Upper lobe of left lung (tissue), 6 donors: Measurements from ENCODE around the gene ANXA2. TPM values are rescaled to one million over a fixed set of nuclear protein-coding genes. Genes with fewer than 3 reads are reported as not detected.
A peak's percentile ranks its signal among the peaks of the same experiment; 100 is the strongest.
"Not testable (repeated sequence)": the region's sequence is repeated elsewhere in the genome, so short reads cannot be mapped to it uniquely, and the experiment has no call there.

Experiments
- ATAC-seq, 2 donors: fragments of 200-7000 bp; cut with Tn5 transposase; one replicate each; pipeline ENCODE4 v1.9.1; 2022; ENCODE audit warnings: mild to moderate bottlenecking in 2 of 2, moderate library complexity in 2 of 2; ENCODE audit not compliant: low FRiP score in 2 of 2
- DNase-seq, 2 donors: peaks; one replicate each; pipeline ENCODE4 v3.0.0-alpha.2; 2019 to 2020
- H3K27ac ChIP-seq, 4 donors: fragments of 200-600 bp; sonication (generic); one replicate each; pipeline ENCODE4 v1.5.1; 2016 to 2019
- H3K27me3 ChIP-seq, 4 donors: fragments of 200-600 bp; sonication (generic); one replicate each; pipeline ENCODE4 v1.5.1; 2017 to 2019
- H3K36me3 ChIP-seq, 4 donors: fragments of 200-600 bp; sonication (generic); one replicate each; pipeline ENCODE4 v1.5.1; 2016 to 2019
- H3K4me1 ChIP-seq, 4 donors: fragments of 200-600 bp; sonication (generic); one replicate each; pipeline ENCODE4 v1.5.1; 2018 to 2019
- H3K4me3 ChIP-seq, 4 donors: fragments of 200-600 bp; sonication (generic); one replicate each; pipeline ENCODE4 v1.5.1; 2017 to 2019; ENCODE audit warnings: mild to moderate bottlenecking in 2 of 4, moderate library complexity in 1 of 4
- H3K9me3 ChIP-seq, 4 donors: fragments of 200-600 bp; sonication (generic); one replicate each; pipeline ENCODE4 v1.5.1; 2018 to 2019
- EP300 ChIP-seq, 4 donors: sonication (generic); formaldehyde crosslinking; IDR thresholded peaks; one replicate each; pipeline ENCODE4 v1.5.1; 2017; ENCODE audit warnings: antibody characterized with exemption in 4 of 4, control low read depth in 2 of 4
- POLR2A ChIP-seq, 4 donors: fragments of 450-650 bp; IDR thresholded peaks; one replicate each; pipeline ENCODE4 v1.5.1; 2016 to 2017; ENCODE audit warnings: antibody characterized with exemption in 4 of 4, mild to moderate bottlenecking in 2 of 4
- POLR2AphosphoS5 ChIP-seq, 2 donors: sonication (generic); formaldehyde crosslinking; IDR thresholded peaks; one replicate each; pipeline ENCODE4 v1.5.1; 2017; ENCODE audit warnings: antibody characterized with exemption in 2 of 2
- WGBS, 2 donors: methylation state at CpG; one replicate each; pipeline ENCODE4 v1.1.5; 2017 to 2018; 5-methylcytosine and 5-hydroxymethylcytosine counted together
- total RNA-seq, 6 donors: library from RNA; depleted of rRNA in 4 of 6; stranded (reverse); fragments of >200 nt in 4 of 6; gene quantifications; one replicate each; pipeline versions ENCODE4 v1.1.0 to v1.2.1, GENCODE V29; 2016 to 2021
- TF ChIP-seq, protein P1 (sequence below), 6 experiments: fragments of 450-650 bp in 4 of 6; fragments of 200-600 bp in 2 of 6; sonication (generic) in 2 of 6; IDR thresholded peaks; one replicate each; pipeline ENCODE4 v1.5.1; 2016 to 2019; ENCODE audit warnings: antibody characterized with exemption in 6 of 6
- donor health status: DM: no; HTN: no; CAD: no; lungs with moderate emphysema.
- donor health status: DM: no; HTN: yes; CAD: no; lungs with severe emphysema.

The ANXA2 gene
- total RNA-seq, 6 donors from 2014 or later = 394 to 1,774 (median 1,094) TPM

DNA sequence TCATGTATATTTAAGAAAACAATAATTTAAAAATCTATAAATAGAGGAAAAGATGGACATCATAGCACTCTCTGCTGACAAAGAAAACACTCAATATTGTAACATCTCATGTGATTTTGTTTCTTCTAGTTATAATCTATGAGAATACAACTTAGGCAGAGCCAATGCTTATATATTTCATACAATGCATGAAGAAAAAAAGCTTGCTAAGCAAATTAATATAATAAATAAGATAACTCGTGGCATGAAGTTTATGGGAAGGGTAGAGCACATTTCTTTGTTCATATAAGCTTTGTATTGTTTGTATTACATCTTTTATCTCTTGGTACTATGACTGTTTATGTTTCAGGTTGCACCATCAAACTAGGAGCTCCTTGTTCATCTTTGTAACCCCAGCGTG is 7.6 kb upstream of the ANXA2 start:
- 39 to 45% methylated on average over 2 of the region's 2 CpGs for WGBS, 2 donors
- DNase-seq (no peak), ATAC-seq (no peak)
- H3K27ac ChIP-seq = no peak overlapping the region
- TF ChIP-seq, protein P1, sequence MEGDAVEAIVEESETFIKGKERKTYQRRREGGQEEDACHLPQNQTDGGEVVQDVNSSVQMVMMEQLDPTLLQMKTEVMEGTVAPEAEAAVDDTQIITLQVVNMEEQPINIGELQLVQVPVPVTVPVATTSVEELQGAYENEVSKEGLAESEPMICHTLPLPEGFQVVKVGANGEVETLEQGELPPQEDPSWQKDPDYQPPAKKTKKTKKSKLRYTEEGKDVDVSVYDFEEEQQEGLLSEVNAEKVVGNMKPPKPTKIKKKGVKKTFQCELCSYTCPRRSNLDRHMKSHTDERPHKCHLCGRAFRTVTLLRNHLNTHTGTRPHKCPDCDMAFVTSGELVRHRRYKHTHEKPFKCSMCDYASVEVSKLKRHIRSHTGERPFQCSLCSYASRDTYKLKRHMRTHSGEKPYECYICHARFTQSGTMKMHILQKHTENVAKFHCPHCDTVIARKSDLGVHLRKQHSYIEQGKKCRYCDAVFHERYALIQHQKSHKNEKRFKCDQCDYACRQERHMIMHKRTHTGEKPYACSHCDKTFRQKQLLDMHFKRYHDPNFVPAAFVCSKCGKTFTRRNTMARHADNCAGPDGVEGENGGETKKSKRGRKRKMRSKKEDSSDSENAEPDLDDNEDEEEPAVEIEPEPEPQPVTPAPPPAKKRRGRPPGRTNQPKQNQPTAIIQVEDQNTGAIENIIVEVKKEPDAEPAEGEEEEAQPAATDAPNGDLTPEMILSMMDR (IDR thresholded peaks at IDR 0.05) = no peak
- TF ChIP-seq EP300 (IDR thresholded peaks at IDR 0.05) (no peak), POLR2A (IDR thresholded peaks at IDR 0.05) (no peak), POLR2AphosphoS5 (IDR thresholded peaks at IDR 0.05) (no peak)
- H3K4me1 ChIP-seq = peaks cover 19 to 27% (median 24%) of the 10 kb centered on the region in 4 donors
- H3K27me3 ChIP-seq = no peaks in the 10 kb centered on the region
- H3K4me3 ChIP-seq = no peak overlapping the region
- no peaks in the 10 kb centered on the region for H3K36me3 ChIP-seq
- no peaks in the 10 kb centered on the region for H3K9me3 ChIP-seq

DNA sequence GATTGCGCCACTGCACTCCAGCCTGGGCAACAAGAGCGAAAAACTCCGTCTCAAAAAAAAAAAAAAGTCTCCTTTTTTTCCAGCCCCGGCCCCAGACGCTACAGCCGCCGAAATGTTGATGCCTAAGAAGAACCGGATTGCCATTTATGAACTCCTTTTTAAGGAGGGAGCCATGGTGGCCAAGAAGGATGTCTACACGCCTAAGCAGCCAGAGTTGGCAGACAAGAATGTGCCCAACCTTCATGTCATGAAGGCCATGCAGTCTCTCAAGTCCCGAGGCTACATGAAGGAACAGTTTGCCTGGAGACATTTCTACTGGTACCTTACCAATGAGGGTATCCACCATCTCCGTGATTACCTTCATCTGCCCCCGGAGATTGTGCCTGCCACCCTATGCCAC is 6.6 kb upstream of the ANXA2 start:
- 94 to 98% methylated on average over 11 to 12 of the region's 12 CpGs for WGBS, 2 donors
- not testable (repeated sequence) for H3K27me3 ChIP-seq, H3K9me3 ChIP-seq, H3K4me3 ChIP-seq, ATAC-seq, DNase-seq, H3K36me3 ChIP-seq, H3K27ac ChIP-seq
- peaks cover 20 to 28% (median 25%) of the 10 kb centered on the region in 4 donors for H3K4me1 ChIP-seq

DNA sequence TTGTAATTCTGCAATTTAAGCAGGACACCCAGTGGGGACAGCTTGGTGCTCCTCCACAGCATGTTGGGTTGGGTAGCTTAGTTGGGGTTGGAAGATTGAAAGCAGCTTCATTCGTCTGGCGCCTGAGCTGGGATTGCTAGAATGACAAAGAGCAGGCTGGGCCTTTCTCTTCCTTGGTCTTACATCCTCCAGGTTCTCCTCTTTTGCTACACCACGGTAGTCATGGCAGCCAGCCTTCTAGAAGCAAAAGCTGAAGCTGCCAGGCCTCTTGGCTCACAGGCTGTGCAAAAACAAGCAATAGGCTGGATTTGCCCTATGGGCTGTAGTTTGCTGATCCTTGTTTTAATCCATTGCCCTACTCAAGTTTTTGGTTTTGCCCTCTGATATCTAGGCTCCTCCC is 3.2 kb upstream of the ANXA2 start:
- ATAC-seq = no peak
- no peaks in the 10 kb centered on the region for H3K9me3 ChIP-seq
- H3K4me1 ChIP-seq = peaks cover 9 to 19% (median 13%) of the 10 kb centered on the region in 4 donors
- no peak overlapping the region for H3K4me3 ChIP-seq
- H3K27ac ChIP-seq = no peak overlapping the region
- no peak for DNase-seq
- TF ChIP-seq, protein P1 (IDR thresholded peaks at IDR 0.05) = no peak
- TF ChIP-seq POLR2A (IDR thresholded peaks at IDR 0.05) (no peak), POLR2AphosphoS5 (IDR thresholded peaks at IDR 0.05) (no peak)
- no peaks in the 10 kb centered on the region for H3K27me3 ChIP-seq
- peaks cover 0 to 3% (median 0%) of the 10 kb centered on the region in 4 donors for H3K36me3 ChIP-seq
- WGBS, 2 donors = 29 to 31% methylated on average over 3 of the region's 3 CpGs

GRCh38 chr15:60399931-60400330 is 2.1 kb upstream of the ANXA2 start:
- H3K36me3 ChIP-seq = peaks cover 0 to 13% (median 0%) of the 10 kb centered on the region in 4 donors
- no peak overlapping the region for H3K4me3 ChIP-seq
- TF ChIP-seq EP300 (IDR thresholded peaks at IDR 0.05) (no peak), POLR2A (IDR thresholded peaks at IDR 0.05) (no peak), POLR2AphosphoS5 (IDR thresholded peaks at IDR 0.05) (no peak)
- TF ChIP-seq, protein P1 (IDR thresholded peaks at IDR 0.05) = no peak
- no peaks in the 10 kb centered on the region for H3K9me3 ChIP-seq
- ATAC-seq (no peak), DNase-seq (no peak)
- no peaks in the 10 kb centered on the region for H3K27me3 ChIP-seq
- H3K4me1 ChIP-seq = peaks cover 19 to 29% (median 23%) of the 10 kb centered on the region in 4 donors
- H3K27ac ChIP-seq = peak overlapping the region in 3 of 4 donors; percentile 26 to 99 (median 99)
- 60 to 61% methylated on average over 1 of the region's 1 CpG for WGBS, 2 donors

GRCh38 chr15:60399246-60399915 is 1.6 kb upstream of the ANXA2 start:
- no peak for DNase-seq

More at GRCh38 chr15:60399246-60399915, 1.6 kb upstream of the ANXA2 start:
- Histone ChIP-seq H3K27ac (peak overlapping the region; percentile 26 to 100 (median 99)), H3K36me3 (peaks cover 0 to 19% (median 1%) of the 10 kb centered on the region in 4 donors), H3K27me3 (no peaks in the 10 kb centered on the region), H3K4me1 (peaks cover 25 to 35% (median 29%) of the 10 kb centered on the region in 4 donors), H3K9me3 (no peaks in the 10 kb centered on the region), H3K4me3 (peak overlapping the region in 2 of 4 donors; percentile 3 to 98)
- TF ChIP-seq POLR2A (IDR thresholded peaks at IDR 0.05) = no peak
- TF ChIP-seq, protein P1 (IDR thresholded peaks at IDR 0.05) = no peak
- no peak for TF ChIP-seq POLR2AphosphoS5 (IDR thresholded peaks at IDR 0.05)
- no peak for TF ChIP-seq EP300 (IDR thresholded peaks at IDR 0.05)
- 53 to 54% methylated on average over 21 of the region's 21 CpGs for WGBS, 2 donors
- no peak for ATAC-seq
